Stimulated activated CD8-positive, alpha-beta memory T cell treated with anti-CD3 and anti-CD28 coated beads, Interleukin-4, amount 100 ng/mL, for 24 hours (primary cell): ENCODE results near the gene BNC2.

Experiments
- DNase-seq: peaks from one replicate; pipeline ENCODE4 v3.0.0-alpha.2; 2020; ENCODE audit warnings: low read depth

The BNC2 gene

DNA sequence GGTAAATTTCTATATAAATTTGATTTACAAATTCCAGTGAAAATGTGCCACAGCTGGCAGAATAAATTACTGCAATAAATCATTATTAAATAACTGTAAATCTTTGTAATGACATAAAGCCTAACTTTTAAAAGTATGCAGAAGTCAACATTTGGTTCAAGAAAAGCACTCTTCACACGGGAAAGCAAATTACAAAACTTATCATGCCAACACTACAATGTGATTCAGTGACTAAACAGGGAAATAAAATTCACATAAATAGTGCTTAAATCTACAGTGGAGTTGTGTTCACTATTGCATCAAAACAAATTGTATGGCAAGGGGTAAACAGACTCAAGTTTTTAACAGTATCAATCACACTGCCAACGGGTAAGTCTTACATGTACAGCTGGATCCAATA lies 117.2 kb downstream of the BNC2 start:
- no peak for DNase-seq

GRCh38 chr9:16752601-16753000 lies 117.9 kb downstream of the BNC2 start:
- no peak for DNase-seq

DNA sequence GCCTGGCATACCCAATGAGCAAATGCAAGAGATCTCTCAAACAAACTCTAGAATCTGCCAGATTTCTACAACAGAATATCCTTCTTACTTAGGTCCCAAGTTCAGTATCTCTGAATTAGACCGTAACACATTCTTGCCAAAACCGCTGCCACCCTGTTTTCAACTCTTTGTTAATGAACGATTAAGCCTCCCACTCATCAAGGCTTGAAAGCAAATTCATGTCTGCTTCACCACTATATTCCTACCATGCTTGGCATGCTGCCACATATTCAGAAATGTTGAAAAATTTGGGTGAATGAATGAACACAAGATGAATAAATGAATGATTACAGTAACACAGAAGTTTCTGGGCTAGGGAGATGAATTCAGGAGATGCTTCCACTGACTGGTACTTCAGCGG lies 119.9 kb downstream of the BNC2 start:
- DNase-seq = no peak

DNA sequence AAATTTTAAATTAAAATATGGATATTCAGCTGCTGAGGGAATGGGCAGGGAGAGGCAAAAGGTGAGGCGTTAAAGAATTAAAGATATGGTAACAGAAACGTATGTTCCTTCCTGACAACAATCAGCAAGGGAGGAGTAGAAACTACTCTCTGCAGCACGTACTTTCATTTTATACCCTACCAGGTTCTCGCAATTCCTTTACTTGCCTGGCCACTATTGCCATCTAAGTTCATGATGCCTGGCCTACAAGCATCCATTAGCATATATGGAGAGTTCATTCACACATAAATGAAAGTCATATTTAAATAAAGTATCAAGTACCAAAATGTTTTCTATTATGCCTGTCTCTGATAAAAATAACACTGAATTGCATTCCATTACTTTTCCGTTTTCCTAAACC lies 125.1 kb downstream of the BNC2 start:
- no peak for DNase-seq

DNA sequence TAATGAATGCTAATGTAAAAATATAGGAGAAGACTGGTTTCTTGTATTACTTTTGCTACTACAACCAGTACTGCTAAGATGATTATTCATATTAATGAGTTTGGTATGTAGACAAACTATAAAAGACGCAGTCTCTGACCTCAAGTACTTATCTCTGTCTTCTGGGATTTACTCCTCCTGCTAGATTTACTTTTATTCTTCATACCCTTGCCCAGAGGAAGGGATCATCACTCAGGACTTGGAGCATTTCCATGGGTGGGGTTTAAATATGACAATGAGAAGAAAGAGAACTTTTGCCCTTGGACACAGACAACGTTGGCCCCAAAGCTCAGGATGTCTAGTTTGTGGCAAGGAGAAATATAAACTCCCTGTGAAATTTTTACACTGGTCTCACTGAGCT lies 126.1 kb downstream of the BNC2 start:
- no peak for DNase-seq

GRCh38 chr9:16743375-16743774 lies 127.1 kb downstream of the BNC2 start:
- no peak for DNase-seq

GRCh38 chr9:16735001-16735400 lies 135.5 kb downstream of the BNC2 start:
- DNase-seq = no peak

DNA sequence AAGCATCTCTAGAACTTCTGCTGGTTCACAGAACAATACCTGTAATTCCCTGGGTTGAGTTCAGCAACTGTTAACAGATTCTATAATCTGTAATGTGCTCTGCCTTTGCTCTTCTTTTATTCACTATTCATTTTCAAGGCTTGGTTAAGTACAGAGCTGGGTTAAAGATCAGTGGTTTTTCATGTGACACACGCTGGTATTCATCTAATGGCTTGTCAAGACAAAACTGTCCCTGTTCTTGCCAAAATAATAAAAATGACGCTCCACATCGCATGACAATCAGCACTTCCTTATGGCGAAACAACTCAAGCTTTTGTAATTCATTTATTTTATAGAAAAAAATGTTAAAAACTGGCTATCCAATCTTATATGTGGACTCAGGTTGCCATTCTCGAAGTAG lies 137.9 kb downstream of the BNC2 start:
- DNase-seq = no peak

DNA sequence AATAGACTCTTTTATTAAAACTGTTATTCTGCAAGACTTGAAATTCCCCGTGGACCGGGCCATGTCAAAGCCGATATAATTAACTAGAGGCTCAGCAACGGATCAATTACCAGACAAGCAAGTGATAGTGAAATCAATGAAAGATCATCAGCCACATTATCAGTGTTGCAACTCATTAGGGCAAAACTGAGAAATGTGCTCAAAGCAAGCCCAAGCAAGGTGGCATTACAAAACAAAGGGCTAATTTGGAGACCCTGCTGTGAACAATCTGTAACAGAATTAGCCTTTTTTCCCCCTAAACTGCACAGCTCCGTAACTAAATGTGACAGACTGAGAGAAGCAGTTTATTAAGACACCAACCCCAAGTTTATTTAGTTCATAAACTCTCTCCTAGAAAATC lies 140.3 kb downstream of the BNC2 start:
- DNase-seq = no peak

DNA sequence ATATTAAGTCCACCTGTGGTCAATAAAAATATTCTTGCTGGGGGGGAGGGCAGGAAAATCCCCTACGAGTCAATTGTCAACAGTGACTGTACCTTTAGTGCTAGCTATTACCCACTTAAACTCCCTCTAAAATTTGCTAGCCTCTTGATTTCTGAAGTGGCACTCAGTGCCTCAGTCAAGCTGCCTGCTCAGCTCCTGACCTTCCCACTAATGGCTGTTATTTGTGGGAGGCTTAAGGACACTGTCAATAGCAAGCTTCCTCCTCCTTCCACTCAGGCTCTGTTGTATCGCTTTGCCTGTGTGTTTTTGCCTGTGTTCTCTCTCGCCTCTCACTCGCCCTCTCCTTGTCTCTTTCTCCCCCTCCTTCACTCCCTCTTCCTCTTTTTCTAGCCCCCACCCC lies 140.8 kb downstream of the BNC2 start:
- no peak for DNase-seq

- DNase-seq = no peak
Measured at GRCh38 chr9:16728137-16728508, 142.3 kb downstream of the BNC2 start.

GRCh38 chr9:16727452-16728136 lies 142.9 kb downstream of the BNC2 start:
- no peak for DNase-seq

GRCh38 chr9:16726718-16727451 lies 143.6 kb downstream of the BNC2 start:
- DNase-seq = no peak

DNA sequence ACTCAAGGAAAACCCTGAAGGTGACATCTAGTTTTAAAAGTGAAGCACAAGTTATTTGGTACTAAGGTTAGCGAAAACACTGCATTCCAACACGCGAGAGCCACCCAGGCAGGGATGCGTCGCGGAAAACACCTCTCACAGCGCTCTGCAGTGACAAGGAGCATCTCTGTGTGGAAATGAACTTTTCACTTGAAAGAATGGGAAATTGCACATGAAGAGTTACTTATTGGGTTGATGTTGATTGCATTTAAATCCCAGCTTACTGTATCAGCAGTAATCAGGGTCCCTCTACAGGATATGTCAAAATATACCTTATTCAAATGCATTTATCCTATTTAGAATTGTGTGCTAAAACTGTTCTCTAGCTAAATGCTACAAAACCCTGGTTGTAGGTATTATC lies 144.4 kb downstream of the BNC2 start:
- no peak for DNase-seq

- no peak for DNase-seq
Measured at GRCh38 chr9:16725066-16725465, 145.4 kb downstream of the BNC2 start.

DNA sequence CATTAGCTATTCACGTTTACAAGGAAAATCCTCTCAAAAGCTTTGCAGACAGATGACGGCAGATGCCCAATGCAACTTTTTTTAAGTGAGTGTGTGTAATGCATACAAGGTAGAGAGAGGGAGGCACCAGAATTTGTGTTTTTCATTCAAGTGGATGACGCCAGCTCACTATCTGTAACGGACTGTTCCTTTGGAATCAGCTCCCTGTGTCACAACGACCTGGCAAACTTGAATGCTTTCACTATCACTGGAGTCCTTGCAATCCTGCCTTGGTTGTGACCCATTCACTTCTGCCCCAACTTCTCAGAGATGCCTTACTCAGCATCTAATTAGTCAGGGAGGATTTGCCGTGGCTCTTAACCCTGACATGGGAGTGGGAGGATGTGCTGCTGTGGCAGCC lies 148.5 kb downstream of the BNC2 start:
- DNase-seq = no peak

- DNase-seq = no peak
Measured at GRCh38 chr9:16720386-16720785, 150.1 kb downstream of the BNC2 start.

- DNase-seq = no peak
Measured at GRCh38 chr9:16719921-16720320, 150.5 kb downstream of the BNC2 start.

DNA sequence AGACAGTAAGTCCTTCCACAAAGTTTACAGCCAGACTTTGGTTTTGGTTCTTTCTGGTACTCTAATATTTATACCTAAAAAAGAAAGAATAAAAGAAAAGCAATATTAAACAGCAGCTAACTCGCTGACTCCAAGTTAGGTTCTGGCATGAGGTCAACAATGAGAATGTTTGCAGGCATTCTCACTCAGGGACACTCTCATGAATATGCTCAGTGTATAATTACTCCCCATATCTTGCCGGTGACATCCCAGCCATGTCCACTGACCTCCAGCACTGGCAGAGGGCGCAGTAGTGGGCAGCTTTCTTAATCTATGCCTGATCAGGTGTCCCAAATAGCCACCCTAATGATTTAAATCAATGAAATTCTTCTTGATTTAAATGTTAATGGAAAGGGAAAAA lies 151.5 kb downstream of the BNC2 start:
- no peak for DNase-seq

DNA sequence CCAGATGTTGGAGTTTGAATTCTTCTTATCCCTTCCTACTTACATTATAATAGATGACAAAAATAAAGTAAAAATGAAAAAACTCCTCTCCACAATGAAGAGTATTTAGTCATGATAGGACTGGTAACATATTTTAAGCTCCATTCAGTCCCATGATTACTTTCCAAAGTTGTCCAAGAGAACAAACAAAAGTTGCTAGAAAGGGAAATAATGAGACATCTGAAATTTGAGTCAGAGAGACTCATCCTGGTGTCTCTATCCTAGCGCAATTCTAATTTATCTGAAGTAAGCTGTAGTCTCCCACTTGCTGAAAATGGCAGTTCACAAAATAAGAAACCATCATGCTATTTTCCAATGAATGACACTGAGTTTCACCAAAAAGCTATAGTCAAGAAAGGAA lies 152.2 kb downstream of the BNC2 start:
- DNase-seq = no peak

DNA sequence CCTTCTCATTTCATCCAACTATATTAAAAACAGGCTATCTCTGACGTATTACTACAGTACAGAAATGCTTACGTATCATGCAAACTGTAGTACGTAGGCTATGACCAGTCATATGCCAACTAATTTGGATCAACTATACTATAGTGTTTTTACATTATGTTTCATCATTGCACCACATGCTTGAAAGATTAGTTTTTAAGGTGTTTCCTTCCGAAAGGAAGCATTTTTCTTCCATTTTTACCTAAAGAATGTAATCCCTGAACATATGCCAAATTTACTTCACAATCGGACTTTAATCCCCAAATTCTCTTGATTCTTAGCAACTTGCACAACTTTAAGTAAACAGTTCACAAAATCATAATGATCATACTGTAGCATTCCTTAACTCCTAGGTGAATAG lies 153.9 kb downstream of the BNC2 start:
- DNase-seq = no peak

DNA sequence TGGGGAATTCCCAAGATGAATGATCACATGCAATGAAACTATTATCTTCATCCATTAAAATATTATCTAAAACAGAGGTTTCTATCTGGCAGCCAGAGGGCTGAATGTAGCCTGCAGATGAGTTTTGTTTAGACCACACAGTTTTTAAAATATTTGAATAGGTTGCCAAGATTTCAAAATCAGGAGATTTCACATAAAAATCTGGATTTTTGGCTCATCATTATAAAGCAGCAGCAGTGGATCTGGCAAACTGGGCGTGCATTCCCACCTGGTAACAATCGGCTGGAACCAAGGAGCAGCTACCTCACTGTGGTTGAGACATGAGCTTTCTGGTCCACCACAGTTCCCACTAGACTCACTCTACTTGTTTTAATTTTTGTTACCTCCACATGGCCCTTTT lies 155.1 kb downstream of the BNC2 start:
- DNase-seq = no peak

DNA sequence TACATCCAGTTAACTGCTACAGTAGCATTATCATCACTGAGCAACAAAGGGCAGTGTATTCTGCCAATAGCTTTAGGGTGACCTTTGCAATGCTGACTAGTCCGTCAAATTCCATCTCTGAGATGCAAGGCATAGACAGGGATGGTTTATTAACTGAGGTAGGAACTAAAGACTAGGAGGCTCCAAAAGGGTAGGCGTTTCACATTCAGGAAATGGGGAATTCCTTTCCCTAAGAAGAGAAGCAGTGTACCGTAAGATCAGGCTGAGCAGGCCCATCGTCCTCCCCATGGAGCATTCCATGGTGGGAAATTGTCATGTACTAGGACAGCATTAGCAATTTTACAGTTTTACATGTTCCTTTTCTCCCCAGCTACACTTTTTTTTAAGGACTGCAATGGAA lies 157.7 kb downstream of the BNC2 start:
- no peak for DNase-seq

DNA sequence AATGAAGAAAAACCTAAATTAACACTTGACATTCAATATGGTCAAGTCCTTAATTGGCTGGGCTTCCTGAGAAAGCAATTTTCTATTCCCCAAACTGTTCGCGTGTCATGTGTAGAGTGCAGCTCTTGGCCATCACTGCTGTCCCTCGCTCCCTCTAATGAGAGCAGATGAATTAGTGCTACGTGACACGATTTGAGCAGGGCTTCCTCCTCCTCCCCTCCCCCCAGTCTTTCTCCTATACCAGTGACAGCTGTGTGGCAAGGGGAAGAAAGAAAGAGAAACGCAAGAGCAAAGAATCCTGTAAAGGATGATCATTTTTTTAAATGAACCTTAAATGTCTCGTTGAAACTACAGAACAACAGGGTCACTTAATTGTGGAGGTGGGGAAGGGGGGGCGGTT lies 159.6 kb downstream of the BNC2 start:
- DNase-seq = no peak
